MCF 10A (cell line): ENCODE measurements around the gene FRMD4B. TPM values are rescaled to one million over a fixed set of nuclear protein-coding genes. Genes with fewer than 3 reads are reported as not detected.

Experiments used
- BruUV-seq: library from RNA; stranded (reverse); fragments of 400-500 nt; replicated peaks from 2 replicates; lab custom pipeline; 2021; lab: Mats Ljungman, UMichigan
- CTCF ChIA-PET: fragments of 300-600 bp; sonication (Branson Sonifier 250); formaldehyde crosslinking; extraction: SDS; loops from one replicate; lab custom pipeline; 2021; ENCODE audit warnings: antibody characterized with exemption, inconsistent platforms; lab: Yijun Ruan, JAX
- POLR2A ChIA-PET: fragments of 300-600, 350-650 bp; sonication (Branson Sonifier 250); formaldehyde crosslinking; extraction: SDS; loops from one replicate; lab custom pipeline; 2020; ENCODE audit warnings: antibody characterized with exemption, inconsistent platforms; lab: Yijun Ruan, JAX
- DNase-seq: peaks from one replicate; pipeline ENCODE4 v3.0.0-alpha.2; 2018; ENCODE audit not compliant: unreplicated experiment
- H3K27ac Mint-ChIP-seq: one replicate; pipeline ENCODE4 v1.8.0; 2022; ENCODE audit warnings: mild to moderate bottlenecking, low read depth, mixed read lengths; ENCODE audit not compliant: unreplicated experiment
- H3K27me3 Mint-ChIP-seq: one replicate; pipeline ENCODE4 v1.8.0; 2022; ENCODE audit warnings: mixed read lengths; ENCODE audit not compliant: insufficient read depth, unreplicated experiment
- H3K36me3 Mint-ChIP-seq: one replicate; pipeline ENCODE4 v1.8.0; 2022; ENCODE audit warnings: mild to moderate bottlenecking, moderate library complexity, mixed read lengths; ENCODE audit not compliant: insufficient read depth, unreplicated experiment
- H3K4me1 Mint-ChIP-seq: one replicate; pipeline ENCODE4 v1.8.0; 2022; ENCODE audit warnings: mixed read lengths; ENCODE audit not compliant: insufficient read depth, unreplicated experiment
- H3K4me3 Mint-ChIP-seq: one replicate; pipeline ENCODE4 v1.8.0; 2022; ENCODE audit warnings: mild to moderate bottlenecking, moderate library complexity, mixed read lengths; ENCODE audit not compliant: unreplicated experiment
- H3K9me3 Mint-ChIP-seq: one replicate; pipeline ENCODE4 v1.8.0; 2022; ENCODE audit warnings: mixed read lengths; ENCODE audit not compliant: unreplicated experiment
- intact Hi-C: fragments of 100-400 bp; cut with micrococcal nuclease; formaldehyde crosslinking; loops from 2 replicates; pipeline ENCODE4 v1.14.1; 2022
- total RNA-seq: library from RNA; stranded (reverse); gene quantifications from 2 replicates; pipeline ENCODE4 v1.2.3, GENCODE V29; 2022
- TF ChIP-seq, protein P1 (sequence below): fragments of 200-600 bp; IDR thresholded peaks from one replicate; pipeline ENCODE4 v1.8.0; 2022; ENCODE audit warnings: antibody characterized with exemption, mild to moderate bottlenecking; ENCODE audit not compliant: unreplicated experiment

Gene FRMD4B
- total RNA-seq, 1 experiment from 2014 or later = 39.0 TPM

DNA sequence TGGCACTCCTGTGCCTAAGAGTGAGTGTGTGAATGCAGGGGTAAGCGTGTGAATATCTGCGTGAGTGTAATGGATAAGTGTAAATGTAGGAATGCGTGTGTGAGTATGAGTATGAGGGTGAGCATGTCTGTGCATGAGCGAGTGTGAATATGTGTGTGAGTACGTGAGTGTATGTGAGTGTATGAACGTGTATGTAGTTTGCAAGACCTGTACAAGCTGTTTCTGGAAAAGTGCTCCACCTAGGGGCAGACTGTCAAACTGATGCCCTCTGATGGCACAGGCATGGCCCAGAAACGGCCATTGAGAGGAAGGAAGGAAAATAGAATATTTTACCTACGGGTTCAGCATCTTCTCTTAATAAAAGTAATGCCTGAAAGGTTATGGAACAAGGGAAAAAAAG lies 24.4 kb upstream of the FRMD4B start:
- intact Hi-C loops = loop anchor here (1.0 kb wide), 1 partner anchor 86 kb away; no protein-coding TSS in a partner anchor
- H3K4me3 Mint-ChIP-seq = no peak overlapping the region
- H3K36me3 Mint-ChIP-seq = peaks cover 23% of the 10 kb centered on the region
- H3K4me1 Mint-ChIP-seq = peaks cover 13% of the 10 kb centered on the region
- CTCF ChIA-PET = interaction anchor here (0.6 to 9.9 kb wide), 37 partner anchors 8 to 485 kb away, joined by 3 to 122 read pairs (median 5); no protein-coding TSS in a partner anchor
- H3K9me3 Mint-ChIP-seq = peaks cover under 1% of the 10 kb centered on the region
- no TSS peak for BruUV-seq
- H3K27ac Mint-ChIP-seq = no peak overlapping the region
- peak; percentile 81 for DNase-seq
- TF ChIP-seq, protein P1, sequence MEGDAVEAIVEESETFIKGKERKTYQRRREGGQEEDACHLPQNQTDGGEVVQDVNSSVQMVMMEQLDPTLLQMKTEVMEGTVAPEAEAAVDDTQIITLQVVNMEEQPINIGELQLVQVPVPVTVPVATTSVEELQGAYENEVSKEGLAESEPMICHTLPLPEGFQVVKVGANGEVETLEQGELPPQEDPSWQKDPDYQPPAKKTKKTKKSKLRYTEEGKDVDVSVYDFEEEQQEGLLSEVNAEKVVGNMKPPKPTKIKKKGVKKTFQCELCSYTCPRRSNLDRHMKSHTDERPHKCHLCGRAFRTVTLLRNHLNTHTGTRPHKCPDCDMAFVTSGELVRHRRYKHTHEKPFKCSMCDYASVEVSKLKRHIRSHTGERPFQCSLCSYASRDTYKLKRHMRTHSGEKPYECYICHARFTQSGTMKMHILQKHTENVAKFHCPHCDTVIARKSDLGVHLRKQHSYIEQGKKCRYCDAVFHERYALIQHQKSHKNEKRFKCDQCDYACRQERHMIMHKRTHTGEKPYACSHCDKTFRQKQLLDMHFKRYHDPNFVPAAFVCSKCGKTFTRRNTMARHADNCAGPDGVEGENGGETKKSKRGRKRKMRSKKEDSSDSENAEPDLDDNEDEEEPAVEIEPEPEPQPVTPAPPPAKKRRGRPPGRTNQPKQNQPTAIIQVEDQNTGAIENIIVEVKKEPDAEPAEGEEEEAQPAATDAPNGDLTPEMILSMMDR = peak; percentile 66
- POLR2A ChIA-PET = interaction anchor here (0.9 to 2.0 kb wide), 4 partner anchors 13 to 46 kb away, joined by 3 to 7 read pairs (median 6); no protein-coding TSS in a partner anchor
- H3K27me3 Mint-ChIP-seq = no peaks in the 10 kb centered on the region

GRCh38 chr3:69409831-69410230 lies 23.9 kb upstream of the FRMD4B start:
- ChIA-PET POLR2A (interaction anchor here (0.6 to 2.0 kb wide), 5 partner anchors 13 to 115 kb away, joined by 3 to 7 read pairs (median 6); no protein-coding TSS in a partner anchor), CTCF (interaction anchor here (0.6 to 9.9 kb wide), 39 partner anchors 8 to 326 kb away, joined by 3 to 122 read pairs (median 5); no protein-coding TSS in a partner anchor)
- no peak overlapping the region for H3K4me3 Mint-ChIP-seq
- no peaks in the 10 kb centered on the region for H3K27me3 Mint-ChIP-seq
- no peak overlapping the region for H3K27ac Mint-ChIP-seq
- DNase-seq = no peak
- TF ChIP-seq, protein P1 = no peak
- H3K9me3 Mint-ChIP-seq = peaks cover 5% of the 10 kb centered on the region
- peaks cover 13% of the 10 kb centered on the region for H3K4me1 Mint-ChIP-seq
- intact Hi-C loops = loop anchor here (1.0 kb wide), 1 partner anchor 86 kb away; no protein-coding TSS in a partner anchor
- peaks cover 23% of the 10 kb centered on the region for H3K36me3 Mint-ChIP-seq
- BruUV-seq = no TSS peak

DNA sequence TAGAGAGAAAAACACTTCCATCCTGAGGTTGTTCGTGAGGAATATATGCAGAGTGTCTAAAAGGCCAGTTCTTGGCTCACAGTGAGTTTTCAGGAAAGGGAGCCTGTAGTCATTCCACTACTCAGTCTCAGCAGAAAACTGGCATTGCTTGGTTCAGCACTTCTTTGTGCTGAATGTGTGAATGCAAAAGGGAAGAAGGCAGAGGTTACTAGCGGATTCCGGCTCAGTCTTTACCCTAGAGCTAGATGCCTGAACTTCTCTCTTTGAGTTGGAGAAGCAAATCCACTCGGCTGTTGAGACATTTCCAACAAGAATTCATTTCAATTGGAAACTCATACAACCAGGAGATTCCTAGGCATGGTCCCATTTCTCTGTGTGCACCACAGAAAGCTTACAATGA lies 23.1 kb upstream of the FRMD4B start:
- BruUV-seq = no TSS peak
- DNase-seq = no peak
- Mint-ChIP-seq H3K27ac (no peak overlapping the region), H3K4me1 (peaks cover 13% of the 10 kb centered on the region), H3K9me3 (peaks cover 12% of the 10 kb centered on the region), H3K27me3 (no peaks in the 10 kb centered on the region), H3K36me3 (peaks cover 23% of the 10 kb centered on the region), H3K4me3 (no peak overlapping the region)
- TF ChIP-seq, protein P1 = no peak
- ChIA-PET POLR2A (interaction anchor here (0.6 to 2.0 kb wide), 3 partner anchors 14 to 116 kb away, joined by 3 to 7 read pairs (median 6); no protein-coding TSS in a partner anchor), CTCF (interaction anchor here (0.6 to 9.9 kb wide), 26 partner anchors 11 to 1746 kb away, joined by 3 to 122 read pairs (median 5); no protein-coding TSS in a partner anchor)
- intact Hi-C loops = no loop called here

DNA sequence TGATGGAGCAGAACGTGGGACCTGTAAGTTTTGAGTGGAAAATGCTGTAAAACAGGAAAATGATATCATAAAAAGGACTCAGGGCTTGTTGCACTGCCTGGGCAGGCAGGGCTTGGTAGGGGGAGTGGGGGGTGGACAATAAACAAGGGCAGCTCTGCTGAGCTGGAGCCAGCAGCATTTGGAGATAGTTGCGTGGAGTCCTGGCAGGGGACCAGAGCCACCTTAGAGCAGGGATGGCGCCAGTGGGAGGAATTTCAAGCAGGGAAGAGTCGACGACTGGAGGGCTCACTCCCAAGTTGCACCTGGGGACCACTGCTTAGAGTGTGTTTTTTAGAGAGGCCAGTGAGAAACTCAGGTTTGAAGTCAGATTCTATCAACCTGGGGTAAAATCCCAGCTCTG lies 22.7 kb upstream of the FRMD4B start:
- Mint-ChIP-seq H3K4me1 (peaks cover 13% of the 10 kb centered on the region), H3K27me3 (no peaks in the 10 kb centered on the region), H3K36me3 (peaks cover 23% of the 10 kb centered on the region), H3K4me3 (no peak overlapping the region), H3K27ac (no peak overlapping the region), H3K9me3 (peaks cover 12% of the 10 kb centered on the region)
- BruUV-seq = no TSS peak
- intact Hi-C loops = no loop called here
- ChIA-PET CTCF (interaction anchor here (0.6 to 9.9 kb wide), 13 partner anchors 10 to 1746 kb away, joined by 3 to 122 read pairs (median 10); no protein-coding TSS in a partner anchor), POLR2A (no interaction called here)
- no peak for DNase-seq
- TF ChIP-seq, protein P1 = no peak
